Astrocyte (in vitro differentiated cells and primary cell): Measurements from ENCODE around the gene CDH5. TPM values are rescaled to one million over a fixed set of nuclear protein-coding genes. Genes with fewer than 3 reads are reported as not detected.

Source experiments
- DNase-seq: peaks from one replicate; pipeline ENCODE4 v3.0.0-alpha.2; 2010; ENCODE audit warnings: low read depth
- FAIRE-seq: peaks from 2 replicates; lab custom pipeline; 2011; peaks lifted over from hg19 to GRCh38; lab: Jason Lieb, UNC
- H2AFZ ChIP-seq: 2 replicates; pipeline ENCODE4 v1.6.0; 2012; ENCODE audit warnings: low read depth, low read length, inconsistent platforms
- H3K27ac ChIP-seq: 2 replicates; pipeline ENCODE4 v1.5.1; 2011; ENCODE audit warnings: low read depth, low read length, inconsistent platforms
- H3K27me3 ChIP-seq: 2 replicates; pipeline ENCODE4 v1.6.0; 2011; ENCODE audit warnings: low read length, inconsistent platforms; ENCODE audit not compliant: insufficient read depth
- H3K36me3 ChIP-seq: 2 replicates; pipeline ENCODE4 v1.5.1; 2011; ENCODE audit warnings: low read length, inconsistent platforms; ENCODE audit not compliant: insufficient read depth
- H3K4me1 ChIP-seq: 2 replicates; pipeline ENCODE4 v1.5.1; 2011; ENCODE audit warnings: low read length, inconsistent platforms; ENCODE audit not compliant: insufficient read depth
- H3K4me2 ChIP-seq: 2 replicates; pipeline ENCODE4 v1.6.0; 2012; ENCODE audit warnings: low read length, inconsistent platforms
- H3K4me3 ChIP-seq: 2 replicates; pipeline ENCODE4 v1.5.1; 2011; ENCODE audit warnings: low read depth, mild to moderate bottlenecking, low read length, inconsistent platforms; ENCODE audit not compliant: insufficient read depth
- H3K79me2 ChIP-seq: 2 replicates; pipeline ENCODE4 v1.6.0; 2012; ENCODE audit warnings: mild to moderate bottlenecking, low read length, inconsistent platforms; ENCODE audit not compliant: insufficient read depth
- H3K9ac ChIP-seq: 2 replicates; pipeline ENCODE4 v1.6.0; 2012; ENCODE audit warnings: mild to moderate bottlenecking, low read length, inconsistent platforms
- H3K9me3 ChIP-seq: 2 replicates; pipeline ENCODE4 v1.5.1; 2012; ENCODE audit warnings: low read depth, mild to moderate bottlenecking, low read length, inconsistent platforms; ENCODE audit not compliant: insufficient read depth
- H4K20me1 ChIP-seq: 2 replicates; pipeline ENCODE4 v1.6.0; 2012; ENCODE audit warnings: low read length, inconsistent platforms; ENCODE audit not compliant: insufficient read depth
- H3K27ac Mint-ChIP-seq: one replicate; pipeline ENCODE4 v1.8.0; 2021; ENCODE audit warnings: mild to moderate bottlenecking, mixed read lengths; ENCODE audit not compliant: unreplicated experiment
- H3K27me3 Mint-ChIP-seq: one replicate; pipeline ENCODE4 v1.8.0; 2021; ENCODE audit warnings: low read depth, mixed read lengths; ENCODE audit not compliant: unreplicated experiment
- H3K36me3 Mint-ChIP-seq: one replicate; pipeline ENCODE4 v1.8.0; 2021; ENCODE audit warnings: low read depth, mixed read lengths; ENCODE audit not compliant: unreplicated experiment
- H3K4me1 Mint-ChIP-seq: one replicate; pipeline ENCODE4 v1.8.0; 2021; ENCODE audit warnings: low read depth, mixed read lengths; ENCODE audit not compliant: unreplicated experiment
- H3K4me3 Mint-ChIP-seq: one replicate; pipeline ENCODE4 v1.8.0; 2021; ENCODE audit warnings: mild to moderate bottlenecking, moderate library complexity, mixed read lengths; ENCODE audit not compliant: unreplicated experiment
- H3K9me3 Mint-ChIP-seq: one replicate; pipeline ENCODE4 v1.8.0; 2021; ENCODE audit warnings: mild to moderate bottlenecking, mixed read lengths; ENCODE audit not compliant: unreplicated experiment
- EZH2 ChIP-seq: IDR thresholded peaks from 2 replicates; pipeline ENCODE4 v1.6.1; 2012; ENCODE audit warnings: mild to moderate bottlenecking, low read length, inconsistent platforms; ENCODE audit not compliant: insufficient read depth
- total RNA-seq: library from RNA; stranded (reverse); gene quantifications from 2 replicates; pipeline ENCODE4 v1.2.1, GENCODE V29; 2021
- TF ChIP-seq, protein P1 (sequence below): IDR thresholded peaks from 2 replicates; pipeline ENCODE4 v1.5.1; 2011; ENCODE audit warnings: low read depth, mild to moderate bottlenecking, inconsistent platforms, low read length, moderate library complexity; ENCODE audit not compliant: insufficient read depth

Gene CDH5
- total RNA-seq, 1 donor from 2014 or later = 0.30 TPM

DNA sequence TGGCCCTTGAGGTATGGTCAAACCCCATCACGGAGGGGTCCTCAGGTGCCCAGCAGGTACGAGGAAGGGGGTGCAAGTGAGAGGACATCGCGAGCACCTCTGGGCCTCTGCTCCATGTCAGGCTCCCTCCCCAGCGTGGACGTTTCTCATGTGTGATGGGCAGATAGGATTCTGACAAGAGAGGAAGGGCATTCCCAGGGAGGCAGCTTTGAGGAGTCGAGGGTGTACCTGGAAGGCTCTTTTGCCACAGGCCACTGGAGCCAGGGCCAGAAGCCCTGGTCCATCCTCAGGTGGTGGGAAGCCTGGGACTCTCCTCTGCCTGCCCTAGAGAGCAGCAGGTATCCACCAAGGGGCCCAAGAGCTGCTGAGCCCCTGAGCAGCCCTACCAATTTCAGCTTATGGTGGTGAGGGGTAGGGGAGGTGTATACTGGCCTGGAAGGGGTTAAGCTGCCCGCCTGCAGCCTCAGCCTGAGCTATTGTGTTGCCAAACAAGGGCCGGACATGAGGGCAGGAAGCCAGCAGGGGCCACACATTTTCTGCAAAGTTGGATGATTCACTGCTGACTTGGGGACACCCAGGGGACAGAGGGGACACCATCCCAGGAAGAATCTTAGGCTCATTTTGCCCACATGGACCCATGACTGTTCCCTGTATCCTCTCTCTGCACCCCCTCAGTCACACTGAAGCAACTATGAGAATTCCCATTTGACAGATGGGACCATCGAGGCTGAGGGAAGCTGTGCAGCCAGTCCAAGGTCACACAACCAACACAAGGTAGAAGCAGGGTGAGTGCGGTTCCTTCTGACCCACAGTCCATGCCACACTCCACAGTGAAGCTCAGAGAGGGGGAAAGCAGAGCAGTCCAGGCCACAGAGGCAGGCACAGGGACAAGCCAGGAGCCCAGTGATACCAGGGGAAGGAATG lies 1.7 kb downstream of the CDH5 start:
- H3K27me3 Mint-ChIP-seq = peaks cover 24% of the 10 kb centered on the region
- H3K27ac ChIP-seq = no peak overlapping the region
- H3K27me3 ChIP-seq = no peaks in the 10 kb centered on the region
- H3K36me3 ChIP-seq = no peaks in the 10 kb centered on the region
- no peaks in the 10 kb centered on the region for H3K9me3 Mint-ChIP-seq
- TF ChIP-seq, protein P1, sequence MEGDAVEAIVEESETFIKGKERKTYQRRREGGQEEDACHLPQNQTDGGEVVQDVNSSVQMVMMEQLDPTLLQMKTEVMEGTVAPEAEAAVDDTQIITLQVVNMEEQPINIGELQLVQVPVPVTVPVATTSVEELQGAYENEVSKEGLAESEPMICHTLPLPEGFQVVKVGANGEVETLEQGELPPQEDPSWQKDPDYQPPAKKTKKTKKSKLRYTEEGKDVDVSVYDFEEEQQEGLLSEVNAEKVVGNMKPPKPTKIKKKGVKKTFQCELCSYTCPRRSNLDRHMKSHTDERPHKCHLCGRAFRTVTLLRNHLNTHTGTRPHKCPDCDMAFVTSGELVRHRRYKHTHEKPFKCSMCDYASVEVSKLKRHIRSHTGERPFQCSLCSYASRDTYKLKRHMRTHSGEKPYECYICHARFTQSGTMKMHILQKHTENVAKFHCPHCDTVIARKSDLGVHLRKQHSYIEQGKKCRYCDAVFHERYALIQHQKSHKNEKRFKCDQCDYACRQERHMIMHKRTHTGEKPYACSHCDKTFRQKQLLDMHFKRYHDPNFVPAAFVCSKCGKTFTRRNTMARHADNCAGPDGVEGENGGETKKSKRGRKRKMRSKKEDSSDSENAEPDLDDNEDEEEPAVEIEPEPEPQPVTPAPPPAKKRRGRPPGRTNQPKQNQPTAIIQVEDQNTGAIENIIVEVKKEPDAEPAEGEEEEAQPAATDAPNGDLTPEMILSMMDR = no peak
- TF ChIP-seq EZH2 = no peak
- peaks cover 14% of the 10 kb centered on the region for H3K4me1 ChIP-seq
- no peaks in the 10 kb centered on the region for H4K20me1 ChIP-seq
- no peak overlapping the region for H3K4me2 ChIP-seq
- H3K4me3 ChIP-seq = no peak overlapping the region
- H3K79me2 ChIP-seq = no peaks in the 10 kb centered on the region
- no peak overlapping the region for H3K9ac ChIP-seq
- no peak overlapping the region for H3K27ac Mint-ChIP-seq
- DNase-seq (no peak), FAIRE-seq (no peak)
- H2AFZ ChIP-seq = no peak overlapping the region
- peaks cover 3% of the 10 kb centered on the region for H3K4me1 Mint-ChIP-seq
- no peaks in the 10 kb centered on the region for H3K36me3 Mint-ChIP-seq
- no peak overlapping the region for H3K4me3 Mint-ChIP-seq
- H3K9me3 ChIP-seq = no peaks in the 10 kb centered on the region

DNA sequence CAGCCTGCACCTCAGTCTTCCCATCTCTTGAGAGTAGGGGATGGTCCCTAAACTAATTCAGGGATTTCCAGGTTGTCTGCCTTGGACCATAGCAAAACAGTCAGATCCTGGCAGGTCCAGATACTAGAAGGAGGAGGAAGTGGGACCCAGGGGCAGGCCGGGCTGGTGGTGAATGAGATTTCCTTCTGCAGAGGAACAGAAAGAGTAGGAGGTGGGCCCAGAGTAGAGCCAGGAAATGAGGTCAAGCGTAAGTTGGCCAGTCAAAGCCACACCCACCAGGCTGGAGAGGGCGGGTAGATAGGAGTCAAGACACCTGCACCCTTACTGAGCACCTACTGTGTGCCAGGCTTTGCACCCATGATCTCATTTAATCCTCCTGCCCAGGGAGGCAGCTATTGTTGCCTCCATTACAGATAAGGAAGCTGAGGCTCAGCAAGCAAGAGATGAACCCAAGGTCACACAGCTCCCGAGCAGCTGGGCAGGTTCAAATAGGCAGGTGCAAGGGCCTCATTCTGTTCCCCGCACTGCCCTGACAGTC lies 2.6 kb downstream of the CDH5 start:
- FAIRE-seq (no peak), DNase-seq (no peak)
- H4K20me1 ChIP-seq = no peaks in the 10 kb centered on the region
- TF ChIP-seq, protein P1 = no peak
- no peak for TF ChIP-seq EZH2
- no peak overlapping the region for H3K4me2 ChIP-seq
- no peak overlapping the region for H3K27ac ChIP-seq
- no peak overlapping the region for H3K4me3 Mint-ChIP-seq
- no peak overlapping the region for H3K4me3 ChIP-seq
- no peaks in the 10 kb centered on the region for H3K36me3 Mint-ChIP-seq
- H3K27me3 Mint-ChIP-seq = peaks cover 30% of the 10 kb centered on the region
- H3K36me3 ChIP-seq = no peaks in the 10 kb centered on the region
- H3K9me3 ChIP-seq = no peaks in the 10 kb centered on the region
- H3K27ac Mint-ChIP-seq = no peak overlapping the region
- peaks cover 3% of the 10 kb centered on the region for H3K4me1 Mint-ChIP-seq
- H2AFZ ChIP-seq = no peak overlapping the region
- peaks cover 12% of the 10 kb centered on the region for H3K4me1 ChIP-seq
- H3K9me3 Mint-ChIP-seq = no peaks in the 10 kb centered on the region
- no peaks in the 10 kb centered on the region for H3K79me2 ChIP-seq
- no peaks in the 10 kb centered on the region for H3K27me3 ChIP-seq
- no peak overlapping the region for H3K9ac ChIP-seq
